Measurements from ENCODE around the gene SUCLG2.

The SUCLG2 gene

DNA sequence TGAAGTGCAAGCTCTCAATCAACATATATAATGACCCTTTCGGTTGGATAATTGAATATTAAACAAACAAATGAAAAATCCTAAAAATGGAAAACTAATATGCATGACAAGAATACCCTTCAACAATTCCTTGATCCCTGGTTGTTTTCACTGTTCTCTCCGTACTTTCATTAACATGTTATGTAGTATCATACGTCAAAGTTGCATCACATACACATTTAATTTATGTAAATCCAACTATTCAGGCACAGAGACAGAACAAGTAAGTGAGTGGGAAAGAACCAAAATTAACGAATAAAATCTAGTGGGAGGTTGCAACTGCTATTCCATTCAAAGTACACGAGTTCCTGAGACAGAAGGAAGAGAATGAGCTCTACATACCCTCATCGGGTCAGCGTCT lies 176.0 kb downstream of the SUCLG2 start:
- Histone ChIP-seq H3K36me3 (ENCODE audit: control insufficient read depth in 1 of 2, insufficient read depth in 2 of 2, low read length in 2 of 2) (peaks cover 0 to 9% of the 10 kb centered on the region in 2 donors), H3K27me3 (ENCODE audit: low read depth, low read length) (no peaks in the 10 kb centered on the region), H3K27ac (ENCODE audit: low read length) (no peak overlapping the region), H3K9me3 (ENCODE audit: control insufficient read depth in 1 of 2, low read length in 2 of 2) (no peaks in the 10 kb centered on the region), H3K4me3 (ENCODE audit: low read depth in 1 of 2, low read length in 2 of 2) (no peak overlapping the region), H3K4me1 (ENCODE audit: control insufficient read depth in 1 of 2, insufficient read depth in 2 of 2, low read length in 2 of 2) (no peaks in the 10 kb centered on the region)

DNA sequence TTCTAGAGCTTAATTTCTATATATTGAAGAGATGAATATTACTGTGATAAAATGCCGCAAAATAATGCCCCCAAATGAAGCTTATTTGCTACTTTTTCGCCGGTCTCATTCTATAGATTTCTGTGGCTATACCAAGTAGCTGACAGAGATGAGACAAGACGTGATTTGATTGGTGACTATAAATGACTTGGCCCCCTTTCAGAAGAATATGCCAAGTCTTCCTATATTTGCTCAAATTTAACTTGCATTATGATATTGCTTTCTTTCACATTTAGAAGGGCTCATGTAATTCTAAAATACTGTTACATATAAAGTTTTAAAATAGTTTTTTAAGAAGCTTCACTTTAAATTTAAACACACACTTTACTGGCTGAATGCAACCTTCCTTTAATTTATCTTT lies 180.1 kb downstream of the SUCLG2 start:
- Histone ChIP-seq H3K4me3 (ENCODE audit: low read depth in 1 of 2, low read length in 2 of 2) (no peak overlapping the region), H3K4me1 (ENCODE audit: control insufficient read depth in 1 of 2, insufficient read depth in 2 of 2, low read length in 2 of 2) (no peaks in the 10 kb centered on the region), H3K9me3 (ENCODE audit: control insufficient read depth in 1 of 2, low read length in 2 of 2) (no peaks in the 10 kb centered on the region), H3K27me3 (ENCODE audit: low read depth, low read length) (no peaks in the 10 kb centered on the region), H3K27ac (ENCODE audit: low read length) (no peak overlapping the region), H3K36me3 (ENCODE audit: control insufficient read depth in 1 of 2, insufficient read depth in 2 of 2, low read length in 2 of 2) (peaks cover 0 to 9% of the 10 kb centered on the region in 2 donors)

DNA sequence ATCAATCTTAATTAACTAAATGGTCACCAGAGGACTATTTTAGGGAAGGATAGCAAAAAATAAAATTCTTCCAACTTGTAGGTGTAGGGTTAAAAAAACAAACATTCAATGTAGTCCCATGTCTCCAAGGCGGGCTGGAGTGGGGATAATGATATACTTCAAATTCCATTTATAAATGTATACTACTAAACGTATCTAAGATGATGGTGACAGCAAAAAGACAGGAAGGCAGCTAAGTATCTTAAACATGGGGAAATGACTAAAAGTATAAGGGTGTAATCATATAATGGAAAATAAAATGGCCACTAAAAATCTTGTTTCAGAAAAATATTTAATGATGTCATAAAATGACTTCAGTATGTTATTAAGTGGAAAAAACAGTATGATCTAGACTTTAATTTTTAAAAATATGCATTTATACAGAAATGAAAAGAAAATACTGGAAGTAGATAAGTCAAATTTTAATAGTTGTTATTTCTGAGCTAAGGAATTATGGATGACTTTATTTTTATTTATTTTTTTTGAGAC lies 181.7 kb downstream of the SUCLG2 start:
- Histone ChIP-seq H3K4me1 (ENCODE audit: control insufficient read depth in 1 of 2, insufficient read depth in 2 of 2, low read length in 2 of 2) (no peaks in the 10 kb centered on the region), H3K4me3 (ENCODE audit: low read depth in 1 of 2, low read length in 2 of 2) (no peak overlapping the region), H3K27ac (ENCODE audit: low read length) (no peak overlapping the region), H3K9me3 (ENCODE audit: control insufficient read depth in 1 of 2, low read length in 2 of 2) (no peaks in the 10 kb centered on the region), H3K27me3 (ENCODE audit: low read depth, low read length) (no peaks in the 10 kb centered on the region), H3K36me3 (ENCODE audit: control insufficient read depth in 1 of 2, insufficient read depth in 2 of 2, low read length in 2 of 2) (peaks cover 0 to 9% of the 10 kb centered on the region in 2 donors)

DNA sequence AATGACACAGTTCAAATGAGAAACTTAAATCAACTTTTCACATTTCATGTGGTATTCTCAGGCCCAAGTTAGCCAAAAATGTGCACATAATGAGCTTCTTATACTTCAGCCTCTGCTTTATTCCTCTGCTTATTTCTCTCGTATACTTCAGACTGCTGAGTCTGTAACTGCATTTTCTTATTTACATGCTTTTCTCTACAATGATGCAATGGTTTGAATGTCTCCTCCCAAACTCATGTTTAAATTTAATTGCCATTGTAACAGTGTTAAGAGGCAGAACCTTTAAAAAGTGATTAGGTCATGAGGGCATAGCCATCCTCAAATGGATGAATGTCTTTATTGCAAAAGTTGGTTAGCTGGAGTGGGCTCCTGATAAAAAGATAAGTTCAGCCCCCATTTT lies 184.2 kb downstream of the SUCLG2 start:
- H3K4me1 ChIP-seq (ENCODE audit: control insufficient read depth in 1 of 2, insufficient read depth in 2 of 2, low read length in 2 of 2) = no peaks in the 10 kb centered on the region
- no peaks in the 10 kb centered on the region for H3K9me3 ChIP-seq (ENCODE audit: control insufficient read depth in 1 of 2, low read length in 2 of 2)
- H3K36me3 ChIP-seq (ENCODE audit: control insufficient read depth in 1 of 2, insufficient read depth in 2 of 2, low read length in 2 of 2) = peaks cover 0 to 13% of the 10 kb centered on the region in 2 donors
- H3K4me3 ChIP-seq (ENCODE audit: low read depth in 1 of 2, low read length in 2 of 2) = no peak overlapping the region
- no peaks in the 10 kb centered on the region for H3K27me3 ChIP-seq (ENCODE audit: low read depth, low read length)
- no peak overlapping the region for H3K27ac ChIP-seq (ENCODE audit: low read length)

DNA sequence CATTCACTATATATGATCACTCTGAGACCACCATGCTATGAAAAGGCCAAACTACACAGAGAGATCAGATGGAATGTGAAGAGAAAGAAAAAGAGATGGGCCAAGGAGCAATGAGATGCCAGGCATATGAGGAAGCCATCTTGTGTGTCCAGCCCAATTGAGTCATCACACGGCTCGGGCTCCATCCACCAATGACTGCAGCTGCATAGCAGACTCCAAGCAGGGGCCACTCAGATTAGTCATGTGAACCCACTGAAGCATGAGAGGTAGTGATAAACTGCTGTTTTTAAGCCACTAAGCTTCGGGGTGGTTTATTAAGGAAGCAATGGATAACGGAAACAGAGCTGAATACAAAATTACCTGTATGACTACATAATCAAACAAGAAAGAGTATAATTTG lies 185.9 kb downstream of the SUCLG2 start:
- Histone ChIP-seq H3K4me3 (ENCODE audit: low read depth in 1 of 2, low read length in 2 of 2) (no peak overlapping the region), H3K4me1 (ENCODE audit: control insufficient read depth in 1 of 2, insufficient read depth in 2 of 2, low read length in 2 of 2) (no peaks in the 10 kb centered on the region), H3K36me3 (ENCODE audit: control insufficient read depth in 1 of 2, insufficient read depth in 2 of 2, low read length in 2 of 2) (peaks cover 0 to 7% of the 10 kb centered on the region in 2 donors), H3K27ac (ENCODE audit: low read length) (no peak overlapping the region), H3K9me3 (ENCODE audit: control insufficient read depth in 1 of 2, low read length in 2 of 2) (no peaks in the 10 kb centered on the region), H3K27me3 (ENCODE audit: low read depth, low read length) (no peaks in the 10 kb centered on the region)

DNA sequence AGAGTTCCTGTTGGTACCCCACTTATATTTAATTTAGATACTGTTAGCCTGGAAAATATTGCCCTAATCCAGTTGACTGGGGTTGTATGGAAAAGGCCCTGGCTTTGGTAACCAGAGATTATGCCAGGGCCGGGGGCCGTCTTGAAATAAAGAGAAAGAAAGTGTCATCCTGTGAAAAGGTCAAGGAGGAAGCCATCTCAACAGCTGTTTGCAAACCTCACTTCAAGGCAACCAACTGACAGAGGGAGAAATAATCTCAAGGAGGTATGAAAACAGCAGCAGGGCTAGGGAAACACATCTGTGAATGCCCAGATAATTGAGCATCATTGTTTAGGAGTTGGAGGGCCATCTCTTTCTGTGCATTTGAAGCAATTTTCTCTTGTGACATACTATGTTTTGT lies 190.8 kb downstream of the SUCLG2 start:
- no peaks in the 10 kb centered on the region for H3K9me3 ChIP-seq (ENCODE audit: control insufficient read depth in 1 of 2, low read length in 2 of 2)

DNA sequence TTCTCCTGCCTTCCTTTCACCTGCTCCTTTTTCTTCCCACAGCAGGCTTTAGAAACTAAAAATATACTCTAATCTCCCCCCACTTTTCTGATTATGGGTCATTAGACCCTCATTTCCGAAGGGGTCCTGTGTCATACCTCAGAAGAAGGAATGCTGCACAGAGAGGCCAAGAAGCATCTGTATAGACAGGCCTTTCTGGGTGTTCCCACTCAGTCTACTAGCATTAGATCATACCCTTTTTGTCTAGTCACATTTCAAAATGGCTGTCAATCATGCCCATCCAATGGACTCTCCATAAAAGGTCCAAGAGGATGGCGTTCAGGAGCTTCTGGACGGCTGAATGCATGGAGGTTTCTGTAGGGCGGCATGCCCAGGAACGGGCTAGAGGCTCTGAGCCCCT lies 192.2 kb downstream of the SUCLG2 start:
- H3K27ac ChIP-seq (ENCODE audit: low read length) = no peak overlapping the region
- no peaks in the 10 kb centered on the region for H3K27me3 ChIP-seq (ENCODE audit: low read depth, low read length)
- H3K4me1 ChIP-seq (ENCODE audit: control insufficient read depth in 1 of 2, insufficient read depth in 2 of 2, low read length in 2 of 2) = peaks cover 0 to 4% of the 10 kb centered on the region in 2 donors
- H3K4me3 ChIP-seq (ENCODE audit: low read depth in 1 of 2, low read length in 2 of 2) = no peak overlapping the region
- peaks cover 0 to 7% of the 10 kb centered on the region in 2 donors for H3K36me3 ChIP-seq (ENCODE audit: control insufficient read depth in 1 of 2, insufficient read depth in 2 of 2, low read length in 2 of 2)
- H3K9me3 ChIP-seq (ENCODE audit: control insufficient read depth in 1 of 2, low read length in 2 of 2) = no peaks in the 10 kb centered on the region

More for the DNA sequence above, 190.8 kb downstream of the SUCLG2 start:
- Histone ChIP-seq H3K27me3 (ENCODE audit: low read depth, low read length) (no peaks in the 10 kb centered on the region), H3K27ac (ENCODE audit: low read length) (no peak overlapping the region), H3K4me1 (ENCODE audit: control insufficient read depth in 1 of 2, insufficient read depth in 2 of 2, low read length in 2 of 2) (peaks cover 0 to 4% of the 10 kb centered on the region in 2 donors), H3K4me3 (ENCODE audit: low read depth in 1 of 2, low read length in 2 of 2) (no peak overlapping the region), H3K36me3 (ENCODE audit: control insufficient read depth in 1 of 2, insufficient read depth in 2 of 2, low read length in 2 of 2) (peaks cover 0 to 7% of the 10 kb centered on the region in 2 donors)

DNA sequence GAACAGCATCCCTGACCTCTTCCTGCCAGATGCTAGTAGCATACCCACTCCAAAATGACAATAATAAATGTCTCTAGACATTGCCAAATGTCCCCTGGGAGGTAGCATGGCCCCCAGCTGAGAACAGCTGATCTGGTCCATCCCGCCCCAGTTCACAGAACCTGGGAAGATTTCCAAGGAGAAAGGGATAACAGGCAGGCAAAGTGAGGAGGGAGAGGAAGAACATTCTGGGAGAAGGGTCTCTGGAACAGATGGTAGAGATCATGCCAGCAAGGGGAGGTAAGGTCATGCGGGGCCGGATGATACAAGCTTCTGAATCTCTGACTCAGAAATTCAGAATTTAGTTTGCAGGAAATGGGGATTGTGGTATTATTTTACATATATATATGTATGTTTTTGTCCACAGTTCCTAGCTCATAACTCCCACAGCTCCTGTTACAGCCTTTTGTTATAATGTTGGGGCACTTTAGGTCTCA lies 192.7 kb downstream of the SUCLG2 start:
- Histone ChIP-seq H3K27me3 (ENCODE audit: low read depth, low read length) (no peaks in the 10 kb centered on the region), H3K9me3 (ENCODE audit: control insufficient read depth in 1 of 2, low read length in 2 of 2) (no peaks in the 10 kb centered on the region), H3K4me1 (ENCODE audit: control insufficient read depth in 1 of 2, insufficient read depth in 2 of 2, low read length in 2 of 2) (peaks cover 0 to 4% of the 10 kb centered on the region in 2 donors), H3K36me3 (ENCODE audit: control insufficient read depth in 1 of 2, insufficient read depth in 2 of 2, low read length in 2 of 2) (peaks cover 0 to 6% of the 10 kb centered on the region in 2 donors), H3K4me3 (ENCODE audit: low read depth in 1 of 2, low read length in 2 of 2) (no peak overlapping the region), H3K27ac (ENCODE audit: low read length) (no peak overlapping the region)

DNA sequence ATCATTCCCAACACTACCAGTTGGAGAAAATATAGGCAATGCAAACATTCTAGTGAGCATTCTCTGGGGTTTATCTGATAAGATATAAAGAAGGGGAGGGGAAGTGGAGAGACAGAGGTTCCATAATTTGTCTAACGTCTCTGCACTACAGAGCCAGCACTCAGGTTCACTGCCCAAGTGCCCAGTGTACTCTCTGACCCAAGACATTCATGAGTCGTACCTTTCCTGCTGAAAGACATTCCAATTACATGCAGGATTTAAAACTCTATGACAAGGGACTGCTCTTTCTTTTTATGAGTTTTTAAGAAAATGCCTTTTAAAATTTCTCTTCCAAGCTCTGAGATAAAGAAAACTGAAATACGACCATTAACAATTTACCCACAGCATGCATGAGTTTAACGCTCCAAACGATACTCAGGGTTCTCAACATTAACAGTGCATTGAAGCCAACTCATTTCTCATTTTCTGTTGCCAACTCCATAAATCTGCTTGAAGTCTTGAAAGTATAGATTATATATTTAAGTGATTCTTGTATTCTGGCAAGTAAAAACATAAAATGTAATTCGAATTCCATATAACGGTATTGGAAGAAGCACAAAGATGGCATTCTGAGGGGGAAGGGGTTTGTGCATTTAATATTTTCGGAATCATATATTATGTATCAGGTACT lies 193.4 kb downstream of the SUCLG2 start:
- H3K4me1 ChIP-seq (ENCODE audit: control insufficient read depth in 1 of 2, insufficient read depth in 2 of 2, low read length in 2 of 2) = peaks cover 0 to 4% of the 10 kb centered on the region in 2 donors
- H3K36me3 ChIP-seq (ENCODE audit: control insufficient read depth in 1 of 2, insufficient read depth in 2 of 2, low read length in 2 of 2) = no peaks in the 10 kb centered on the region
- H3K4me3 ChIP-seq (ENCODE audit: low read depth in 1 of 2, low read length in 2 of 2) = no peak overlapping the region
- no peaks in the 10 kb centered on the region for H3K9me3 ChIP-seq (ENCODE audit: control insufficient read depth in 1 of 2, low read length in 2 of 2)
- H3K27ac ChIP-seq (ENCODE audit: low read length) = no peak overlapping the region
- H3K27me3 ChIP-seq (ENCODE audit: low read depth, low read length) = no peaks in the 10 kb centered on the region

DNA sequence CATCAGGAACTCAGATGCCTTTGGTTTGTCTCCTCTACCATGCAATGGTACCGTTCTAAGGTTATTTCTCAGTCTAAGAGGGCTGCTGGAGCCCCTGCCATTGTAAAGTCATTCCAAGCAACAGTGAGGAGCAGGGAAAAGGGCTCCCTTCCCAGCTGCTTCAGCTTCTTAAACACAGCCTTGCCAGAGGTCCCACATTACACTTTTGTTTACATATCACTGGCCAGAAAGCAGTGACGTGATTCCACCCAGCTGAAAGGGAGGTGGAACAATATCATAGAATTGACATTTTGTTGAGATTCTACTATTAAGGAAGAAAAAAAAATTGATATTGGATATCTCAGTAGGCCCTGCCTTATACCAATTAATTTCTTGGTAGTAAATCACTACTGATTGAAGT lies 194.6 kb downstream of the SUCLG2 start:
- no peaks in the 10 kb centered on the region for H3K36me3 ChIP-seq (ENCODE audit: control insufficient read depth in 1 of 2, insufficient read depth in 2 of 2, low read length in 2 of 2)
- no peaks in the 10 kb centered on the region for H3K27me3 ChIP-seq (ENCODE audit: low read depth, low read length)
- H3K9me3 ChIP-seq (ENCODE audit: control insufficient read depth in 1 of 2, low read length in 2 of 2) = no peaks in the 10 kb centered on the region
- peaks cover 0 to 4% of the 10 kb centered on the region in 2 donors for H3K4me1 ChIP-seq (ENCODE audit: control insufficient read depth in 1 of 2, insufficient read depth in 2 of 2, low read length in 2 of 2)
- H3K27ac ChIP-seq (ENCODE audit: low read length) = no peak overlapping the region
- H3K4me3 ChIP-seq (ENCODE audit: low read depth in 1 of 2, low read length in 2 of 2) = no peak overlapping the region

DNA sequence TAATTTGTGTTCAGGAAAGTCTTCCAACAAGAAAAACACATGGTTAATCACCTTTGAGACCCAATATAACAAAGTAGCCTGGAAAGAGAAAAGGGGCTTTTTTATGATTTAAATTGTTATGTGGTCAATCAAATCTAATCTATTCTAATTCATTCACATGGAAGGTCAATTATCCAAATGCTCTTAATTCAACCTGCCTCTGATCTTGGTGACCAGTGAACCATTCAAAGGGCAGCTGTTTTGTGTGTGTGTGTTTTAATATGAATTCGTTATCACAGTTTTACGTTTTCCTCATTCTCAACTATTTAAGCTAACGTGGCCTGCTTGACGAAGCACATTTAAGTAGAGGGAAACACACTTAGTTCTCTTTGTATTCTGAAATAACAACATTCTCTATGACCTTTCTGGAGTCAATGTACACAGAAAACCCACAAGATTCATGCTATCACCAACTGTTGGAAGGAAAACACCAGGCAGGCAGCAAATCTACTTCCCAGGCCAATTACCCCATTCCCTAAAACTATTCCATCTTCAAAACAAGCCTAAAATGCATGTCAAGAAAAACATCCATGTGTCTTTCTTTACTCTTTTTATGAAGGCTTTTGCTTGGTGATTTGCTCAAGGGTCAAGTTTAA lies 195.4 kb downstream of the SUCLG2 start:
- H3K36me3 ChIP-seq (ENCODE audit: control insufficient read depth in 1 of 2, insufficient read depth in 2 of 2, low read length in 2 of 2) = no peaks in the 10 kb centered on the region
- H3K9me3 ChIP-seq (ENCODE audit: control insufficient read depth in 1 of 2, low read length in 2 of 2) = no peaks in the 10 kb centered on the region
- no peaks in the 10 kb centered on the region for H3K27me3 ChIP-seq (ENCODE audit: low read depth, low read length)
- peaks cover 0 to 4% of the 10 kb centered on the region in 2 donors for H3K4me1 ChIP-seq (ENCODE audit: control insufficient read depth in 1 of 2, insufficient read depth in 2 of 2, low read length in 2 of 2)
- H3K27ac ChIP-seq (ENCODE audit: low read length) = no peak overlapping the region
- H3K4me3 ChIP-seq (ENCODE audit: low read depth in 1 of 2, low read length in 2 of 2) = no peak overlapping the region
